ENCODE results near the gene CORO1C.
A peak's percentile ranks its signal among the peaks of the same experiment; 100 is the strongest.

The CORO1C gene

GRCh38 chr12:108642899-108643654 is 88.2 kb downstream of the CORO1C start:
- CTCF ChIA-PET: interaction anchor here (0.7 kb wide), 1 partner anchor 78 kb away, joined by 3 read pairs; no protein-coding TSS in a partner anchor
- TF ChIP-seq CTCF (conservative IDR thresholded peaks at IDR 0.05; ENCODE audit: low read depth): no peak
- POLR2A ChIA-PET (ENCODE audit: low non-redundant PET): no interaction called here
- no peak for DNase-seq (ENCODE audit: low spot score)
- H3K27ac ChIP-seq: no peak overlapping the region

GRCh38 chr12:108642269-108642870 is 88.9 kb downstream of the CORO1C start:
- ChIA-PET POLR2A (ENCODE audit: low non-redundant PET) (no interaction called here), CTCF (interaction anchor here (0.7 to 1.2 kb wide), 2 partner anchors 25 to 77 kb away, joined by 3 read pairs; no protein-coding TSS in a partner anchor)
- no peak for DNase-seq (ENCODE audit: low spot score)
- TF ChIP-seq CTCF (conservative IDR thresholded peaks at IDR 0.05; ENCODE audit: low read depth): no peak
- peak overlapping the region; percentile 38 for H3K27ac ChIP-seq

- TF ChIP-seq CTCF (conservative IDR thresholded peaks at IDR 0.05; ENCODE audit: low read depth): no peak
- ChIA-PET CTCF (interaction anchor here (1.2 to 1.3 kb wide), 2 partner anchors 24 to 162 kb away, joined by 3 read pairs; no protein-coding TSS in a partner anchor), POLR2A (ENCODE audit: low non-redundant PET) (no interaction called here)
Observed at GRCh38 chr12:108641446-108642268, 89.7 kb downstream of the CORO1C start.

GRCh38 chr12:108640802-108641445 is 90.4 kb downstream of the CORO1C start:
- POLR2A ChIA-PET (ENCODE audit: low non-redundant PET): no interaction called here
- DNase-seq (ENCODE audit: low spot score): no peak
- CTCF ChIA-PET: interaction anchor here (0.6 to 1.3 kb wide), 3 partner anchors 23 to 680 kb away, joined by 3 to 4 read pairs (median 3); no protein-coding TSS in a partner anchor
- peak overlapping the region; percentile 38 for H3K27ac ChIP-seq
- no peak for TF ChIP-seq CTCF (conservative IDR thresholded peaks at IDR 0.05; ENCODE audit: low read depth)

More at GRCh38 chr12:108641446-108642268, 89.7 kb downstream of the CORO1C start:
- H3K27ac ChIP-seq: peak overlapping the region; percentile 38
- no peak for DNase-seq (ENCODE audit: low spot score)

- no peak overlapping the region for H3K27ac ChIP-seq
- CTCF ChIA-PET: interaction anchor here (1.0 to 1.1 kb wide), 2 partner anchors 21 to 329 kb away, joined by 3 read pairs; no protein-coding TSS in a partner anchor
Observed at GRCh38 chr12:108638997-108639822, 92.1 kb downstream of the CORO1C start.

More at GRCh38 chr12:108638997-108639822, 92.1 kb downstream of the CORO1C start:
- no peak for DNase-seq (ENCODE audit: low spot score)
- POLR2A ChIA-PET (ENCODE audit: low non-redundant PET): no interaction called here
- no peak for TF ChIP-seq CTCF (conservative IDR thresholded peaks at IDR 0.05; ENCODE audit: low read depth)
